ENCODE results near the gene NXN.
"Not testable (repeated sequence)": the region's sequence is repeated elsewhere in the genome, so short reads cannot be mapped to it uniquely, and the experiment has no call there.

Gene NXN

GRCh38 chr17:855569-855968 is 124.0 kb downstream of the NXN start:
- no peak for DNase-seq

DNA sequence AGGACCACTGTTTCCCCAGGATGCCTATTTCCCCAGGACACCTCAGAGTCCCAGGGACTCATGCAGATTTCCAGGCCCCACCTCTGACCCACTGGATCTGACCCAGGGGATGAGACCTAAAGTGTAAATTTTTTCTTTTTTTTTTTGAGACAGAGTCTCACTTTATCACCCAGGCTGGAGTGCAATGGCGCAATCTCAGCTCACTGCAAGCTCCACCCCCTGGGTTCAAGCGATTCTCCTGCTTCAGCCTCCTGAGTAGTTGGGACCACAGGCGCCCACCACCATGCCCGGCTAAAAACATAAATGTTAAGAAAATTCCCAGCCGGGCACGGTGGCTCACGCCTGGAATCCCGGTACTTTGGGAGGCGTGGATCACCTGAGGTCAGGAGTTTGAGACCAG is 126.7 kb downstream of the NXN start:
- not testable (repeated sequence) for DNase-seq

DNA sequence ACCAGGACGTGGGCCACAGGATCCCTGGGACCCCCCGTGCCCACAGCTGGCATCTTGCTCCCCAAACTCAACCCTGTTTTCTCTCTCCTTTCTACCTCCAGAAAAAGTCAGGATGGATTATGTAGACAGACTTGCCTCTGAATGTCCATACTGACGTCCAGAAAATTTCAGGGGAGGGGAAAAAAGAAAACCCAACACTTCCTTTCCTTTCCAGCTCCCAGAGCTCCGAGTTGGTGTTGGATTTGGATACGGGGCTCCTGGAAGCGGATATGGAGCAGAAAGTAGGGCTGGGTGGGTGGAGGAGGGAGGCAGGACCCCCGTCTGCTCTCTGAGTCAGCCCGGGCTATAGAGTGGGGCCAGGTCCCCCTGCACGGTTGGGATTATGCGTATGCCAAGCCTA is 127.2 kb downstream of the NXN start:
- DNase-seq, result no peak

DNA sequence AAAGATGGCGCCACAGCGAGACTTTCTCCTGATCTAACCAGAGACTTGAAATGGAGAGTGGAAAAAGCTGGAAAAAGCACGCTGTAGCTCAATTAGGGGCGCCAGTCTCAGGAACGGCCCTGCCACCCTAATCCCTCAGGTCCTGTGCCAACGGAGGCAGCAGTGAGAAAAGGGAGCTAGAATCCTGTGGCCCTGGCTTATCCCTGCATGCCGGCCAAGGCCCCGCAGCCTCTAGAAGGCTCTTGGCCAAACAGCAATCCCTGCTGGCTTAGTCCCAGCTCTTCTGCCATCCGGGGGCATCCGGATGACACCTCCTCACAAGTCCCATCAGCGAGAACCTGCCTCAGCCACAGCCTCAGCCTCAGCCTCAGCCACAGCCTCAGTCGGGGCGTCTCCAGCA is 127.7 kb downstream of the NXN start:
- DNase-seq, result no peak

DNA sequence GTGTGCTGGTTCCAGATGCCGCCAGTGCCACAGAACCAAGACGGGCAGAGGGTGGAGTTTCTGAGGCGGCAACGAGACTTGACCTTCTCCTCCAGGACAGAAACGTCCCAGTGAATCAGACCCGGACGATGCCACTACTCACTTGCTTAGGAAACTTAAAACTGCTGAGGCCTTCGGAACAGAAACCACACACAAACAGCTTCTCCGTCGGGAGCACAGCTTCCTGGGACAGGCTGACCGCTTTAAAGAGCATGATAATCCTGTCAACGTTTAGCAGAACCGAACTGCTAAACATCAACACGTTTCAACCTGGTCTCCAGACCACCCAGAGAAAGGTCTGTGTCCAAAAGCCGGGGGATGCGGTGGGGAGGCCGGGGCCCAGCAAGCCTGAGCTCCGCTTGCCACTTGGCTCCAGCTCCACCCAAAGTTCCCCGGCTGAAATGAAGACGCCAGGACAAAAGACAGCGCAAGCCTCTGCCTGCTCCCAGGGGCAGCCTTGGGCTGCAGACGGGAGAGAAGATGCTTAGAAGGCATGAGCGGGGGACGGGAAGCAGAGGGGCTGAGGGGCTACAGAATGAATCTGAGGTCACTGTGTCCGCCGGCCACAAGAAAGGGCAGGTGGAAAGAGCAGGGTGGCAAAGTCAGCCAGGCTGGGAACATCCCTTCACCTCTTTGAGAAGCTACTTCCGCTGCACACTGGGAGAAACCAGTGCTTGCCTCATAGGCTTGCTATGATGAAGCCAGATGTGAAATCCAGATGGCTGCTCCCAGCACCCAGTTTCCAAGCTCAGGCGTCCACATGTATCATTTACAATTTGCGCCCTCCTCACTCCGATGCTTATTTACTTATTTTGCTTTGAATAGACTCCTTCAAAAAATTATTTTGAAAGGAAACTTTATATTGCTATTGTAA is 128.5 kb downstream of the NXN start:
- no peak for DNase-seq

- no peak for DNase-seq
Observed at GRCh38 chr17:850086-850850, 129.3 kb downstream of the NXN start.

GRCh38 chr17:848402-848801 is 131.2 kb downstream of the NXN start:
- no peak for DNase-seq

DNA sequence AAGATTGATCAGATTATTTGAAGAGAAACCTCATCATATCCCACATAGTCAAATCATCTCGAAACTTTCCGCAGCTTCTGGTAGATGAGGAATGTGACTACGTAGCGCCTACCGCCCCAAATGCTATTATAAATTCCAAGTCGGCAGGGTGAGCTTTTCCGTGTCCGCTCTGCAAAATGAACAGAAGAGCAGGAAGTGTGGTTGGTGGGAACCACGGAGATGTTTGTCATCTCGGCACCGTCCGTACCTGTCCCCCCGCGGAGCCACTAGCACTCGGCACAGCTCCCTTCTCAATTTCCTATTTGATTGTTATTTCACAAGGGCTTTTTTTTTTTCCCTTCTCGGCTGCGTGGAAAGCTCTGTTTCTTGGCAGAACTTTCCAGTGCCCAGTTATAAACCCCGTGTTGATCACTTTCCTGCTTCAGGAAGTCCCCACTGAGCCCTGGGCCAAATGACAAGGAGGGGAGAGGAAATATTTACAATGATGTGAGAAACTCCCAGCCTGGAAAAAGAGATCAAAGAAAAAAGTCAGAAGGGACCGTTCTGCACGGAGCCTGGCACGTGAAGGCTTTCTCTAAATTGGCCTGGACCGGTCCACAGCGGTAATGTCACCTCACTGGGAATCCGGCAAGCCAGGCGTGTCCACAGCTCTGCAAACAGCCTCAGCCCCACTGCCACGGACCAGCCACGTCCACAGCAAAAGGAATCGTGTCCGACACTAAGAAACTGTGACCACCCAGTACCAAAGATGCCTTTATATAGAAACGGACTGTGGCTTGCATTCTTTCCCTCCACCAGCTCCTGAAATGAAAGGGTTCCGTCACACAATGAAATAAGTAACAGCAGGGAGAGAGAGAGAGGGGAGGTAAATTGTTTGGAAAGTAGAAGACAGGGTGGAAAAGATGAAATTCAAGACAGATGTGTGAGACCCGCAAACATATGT is 132.4 kb downstream of the NXN start:
- DNase-seq, result no peak

DNA sequence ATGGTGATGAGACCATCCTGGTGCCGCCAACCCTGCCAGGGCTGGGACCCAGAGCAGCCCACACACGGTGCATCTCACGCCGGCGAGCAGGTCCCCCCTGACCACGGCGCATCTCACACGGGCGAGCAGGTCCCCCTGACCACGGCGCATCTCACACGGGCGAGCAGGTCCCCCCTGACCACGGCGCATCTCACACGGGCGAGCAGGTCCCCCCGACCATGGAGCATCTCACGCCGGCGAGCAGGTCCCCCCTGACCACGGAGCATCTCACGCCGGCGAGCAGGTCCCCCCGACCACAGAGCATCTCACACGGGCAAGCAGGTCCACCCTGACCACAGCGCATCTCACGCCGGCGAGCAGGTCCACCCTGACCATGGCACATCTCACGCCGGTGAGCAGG is 138.3 kb downstream of the NXN start:
- DNase-seq, result no peak

GRCh38 chr17:838486-838885 is 141.1 kb downstream of the NXN start:
- DNase-seq, result no peak

DNA sequence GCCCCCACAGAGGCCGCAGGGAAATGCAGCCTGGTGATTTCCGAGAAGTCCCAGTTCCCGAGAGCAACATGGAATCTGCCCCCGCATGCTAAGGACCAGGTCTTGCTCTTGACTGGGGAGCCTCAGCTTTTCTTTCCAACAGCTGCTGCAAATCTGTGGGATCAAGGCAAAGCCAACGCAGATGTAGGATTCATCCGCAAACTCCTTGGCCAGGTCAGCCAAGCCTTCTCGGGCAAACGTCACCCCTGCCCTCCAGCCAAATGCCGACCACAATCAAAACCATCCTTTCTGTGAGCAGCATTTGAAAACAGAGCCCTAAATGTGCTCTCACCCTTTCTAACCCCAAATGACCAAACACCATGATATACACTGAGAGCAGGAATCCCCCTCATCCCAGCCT is 143.4 kb downstream of the NXN start:
- DNase-seq, result no peak

GRCh38 chr17:835721-836120 is 143.9 kb downstream of the NXN start:
- DNase-seq, result not testable (repeated sequence)

DNA sequence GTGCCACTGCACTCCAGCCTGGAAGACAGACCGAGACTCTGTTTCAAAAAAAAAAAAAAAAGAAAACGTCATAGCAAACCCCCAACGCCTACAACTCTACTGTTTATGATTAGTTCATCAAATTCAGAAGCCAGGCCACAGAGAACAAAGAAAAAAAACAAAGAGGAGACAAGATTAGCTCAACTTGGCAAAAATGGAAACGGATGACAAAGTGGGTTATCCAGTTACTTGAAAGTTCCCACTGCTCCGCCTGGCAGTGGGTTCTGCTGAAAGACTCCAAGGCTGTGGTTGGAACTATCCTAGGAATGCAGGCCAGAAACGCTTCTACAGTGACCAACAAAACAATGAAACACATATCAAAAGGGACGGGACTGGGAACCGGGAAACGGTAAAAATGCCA is 144.3 kb downstream of the NXN start:
- no peak for DNase-seq

DNA sequence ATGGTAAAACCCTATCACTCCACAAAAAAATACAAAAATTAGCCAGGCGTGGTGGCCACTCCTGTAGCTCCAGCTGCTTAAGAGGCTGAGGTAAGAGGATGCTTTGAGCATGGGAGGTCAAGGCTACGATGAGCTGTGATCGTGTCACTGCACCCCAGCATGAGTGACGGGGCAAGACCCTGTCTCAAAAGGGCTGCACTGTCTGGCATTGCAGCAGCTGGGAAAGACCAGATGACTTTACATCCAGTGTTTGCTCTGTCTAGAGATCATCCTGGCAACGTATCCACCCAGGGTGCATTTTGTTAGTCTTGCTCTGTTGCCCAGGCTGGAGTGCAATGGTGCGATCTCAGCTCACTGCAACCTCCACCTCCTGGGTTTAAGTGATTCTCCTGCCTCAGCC is 145.4 kb downstream of the NXN start:
- DNase-seq, result no peak

DNA sequence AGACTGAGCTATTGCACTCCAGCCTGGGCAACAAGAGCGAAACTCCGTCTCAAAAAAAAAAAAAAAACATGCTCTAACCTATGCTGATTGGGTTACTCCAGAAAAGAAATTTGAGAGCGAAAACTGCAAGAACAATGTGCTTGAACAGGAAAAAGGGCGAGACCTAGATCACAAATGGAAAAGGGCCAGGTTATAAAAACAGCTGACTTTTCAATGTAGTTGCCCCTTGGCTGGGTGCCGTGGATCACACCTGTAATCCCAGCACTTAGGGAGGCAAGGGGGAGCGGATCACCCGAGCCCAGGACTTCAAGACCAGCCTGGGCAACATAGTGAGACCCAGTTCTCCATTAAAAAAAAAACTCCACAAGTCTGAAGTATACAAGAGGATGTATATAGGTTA is 148.6 kb downstream of the NXN start:
- no peak for DNase-seq

DNA sequence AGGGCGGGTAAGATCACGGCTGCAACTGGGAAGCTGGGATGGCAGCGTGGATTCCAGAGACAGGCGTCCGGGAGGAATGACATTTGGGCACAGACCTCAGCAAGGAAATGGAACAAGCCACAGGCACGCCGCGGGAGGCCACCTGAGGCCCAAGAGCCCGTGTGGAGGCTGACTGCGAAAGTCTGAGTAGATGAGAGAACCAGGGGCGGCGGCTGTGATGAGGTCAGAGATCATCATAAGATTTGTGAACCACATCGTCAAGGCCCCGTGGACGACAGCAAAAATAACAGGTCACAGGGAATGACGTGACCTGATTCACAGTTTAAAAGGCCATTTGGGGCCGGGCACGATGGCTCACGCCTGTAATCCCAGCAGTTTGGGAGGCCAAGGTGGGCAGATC is 149.2 kb downstream of the NXN start:
- no peak for DNase-seq

- not testable (repeated sequence) for DNase-seq
Observed at GRCh38 chr17:829614-830013, 150.0 kb downstream of the NXN start.

DNA sequence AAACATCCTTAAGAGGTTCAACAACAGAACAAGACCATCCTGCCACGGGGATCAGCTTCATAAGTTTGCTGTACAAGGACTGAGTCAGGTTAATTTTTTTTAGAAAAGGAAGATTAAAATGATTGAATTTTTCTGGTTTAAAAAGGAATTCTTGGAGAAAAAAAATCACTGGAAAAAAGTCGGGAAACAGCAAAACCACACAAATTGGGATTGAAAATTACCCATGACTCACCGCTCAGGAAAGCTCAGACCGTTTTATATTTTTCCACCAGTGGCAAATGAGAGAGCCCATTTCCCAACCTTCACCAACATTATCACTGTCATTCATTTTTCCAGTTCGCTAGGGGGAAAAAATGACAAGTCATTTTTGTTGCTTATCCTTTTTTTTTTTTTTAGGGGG is 150.8 kb downstream of the NXN start:
- no peak for DNase-seq

GRCh38 chr17:826778-827177 is 152.8 kb downstream of the NXN start:
- no peak for DNase-seq

DNA sequence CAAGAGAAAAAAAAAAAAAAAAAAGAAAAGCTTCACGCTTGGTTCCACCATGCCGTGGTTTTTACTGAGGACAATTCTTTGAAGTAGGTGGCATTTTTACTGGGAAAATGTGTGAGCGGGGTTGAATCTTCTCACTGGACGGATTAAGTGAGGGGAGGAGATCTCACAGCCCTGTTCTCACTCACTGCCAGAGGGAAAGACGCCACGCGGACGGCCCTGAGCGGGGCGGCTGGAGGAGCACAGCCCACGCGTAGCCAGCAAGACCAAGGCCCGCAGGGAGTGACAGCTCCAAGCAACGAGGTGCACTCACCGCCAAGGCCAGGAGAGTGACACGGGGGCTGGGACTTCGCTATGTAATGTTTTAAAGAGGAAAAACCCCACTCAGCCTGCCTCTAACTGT is 154.4 kb downstream of the NXN start:
- DNase-seq, result no peak

DNA sequence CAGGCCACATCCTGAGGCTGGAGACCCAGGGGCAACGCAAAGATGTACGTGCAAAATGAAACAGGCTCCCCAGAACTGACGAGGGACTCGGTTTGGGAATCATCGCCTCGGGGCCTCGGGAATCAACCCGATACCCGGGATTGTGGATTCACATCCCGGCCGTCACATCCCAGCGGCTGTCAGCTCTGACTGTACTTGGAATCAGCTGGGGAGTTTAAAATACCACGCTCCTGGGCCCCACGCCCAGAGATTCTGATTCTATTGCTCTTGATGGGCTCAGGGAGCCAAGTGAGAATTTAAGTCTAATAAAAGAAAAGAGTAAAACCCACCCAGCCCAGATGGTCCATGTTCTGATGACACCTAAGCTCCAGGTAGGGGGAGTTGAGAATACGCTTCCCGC is 155.2 kb downstream of the NXN start:
- DNase-seq, result no peak

- no peak for DNase-seq
Observed at GRCh38 chr17:823501-823902, 156.1 kb downstream of the NXN start.

GRCh38 chr17:819251-819650 is 160.3 kb downstream of the NXN start:
- DNase-seq, result no peak

Measured in CD4-positive, alpha-beta T cell treated with Interferon gamma for 1 hour (primary cell).